C4-2B (cell line): ENCODE measurements around the gene RAB15.

ENCODE experiments used
- CTCF ChIP-seq: fragments of 450-650 bp; conservative IDR thresholded peaks from 2 replicates; pipeline ENCODE4 v1.5.1; 2017; ENCODE audit warnings: mild to moderate bottlenecking
- ZFX ChIP-seq: fragments of 450-650 bp; IDR thresholded peaks from 2 replicates; pipeline ENCODE4 v1.6.1; 2017

- no peak for TF ChIP-seq CTCF
- TF ChIP-seq ZFX: no peak
Measured at GRCh38 chr14:64915797-64916196, 56.3 kb downstream of the RAB15 start.
